ENCODE results near the gene TSG101. TPM values are rescaled to one million over a fixed set of nuclear protein-coding genes. Genes with fewer than 3 reads are reported as not detected.

The TSG101 gene
- total RNA-seq = 55.2 and 81.5 TPM in 2 replicates

GRCh38 chr11:18526521-18527296 is at the start of gene TSG101:
Gene TSG101, minus strand, starts transcription at chr11:18526942. Its CDS starts 126 bp downstream, at chr11:18526816.

GRCh38 chr11:18455686-18456372 is 70.9 kb downstream of the TSG101 start, which contains the start of gene LDHAL6A:
Gene LDHAL6A, plus strand, starts transcription at chr11:18455856. Its CDS starts 825 bp downstream, at chr11:18456681.

Other genes with a start within 250 kb of the TSG101 start
- 61.0 and 90.2 TPM in 2 replicates for gene HPS5, start 204.8 kb downstream of the TSG101 start, total RNA-seq
- 62.7 and 95.8 TPM in 2 replicates for gene GTF2H1, start 204.4 kb downstream of the TSG101 start, total RNA-seq
- 1,407 and 2,140 TPM in 2 replicates for gene LDHA, start 132.4 kb downstream of the TSG101 start, total RNA-seq
- under 0.01 TPM in 2 replicates for gene LDHC, start 114.6 kb downstream of the TSG101 start, total RNA-seq
- gene LDHAL6A, start 71.1 kb downstream of the TSG101 start, total RNA-seq = not detected in 2 replicates
- gene UEVLD, start 61.8 kb upstream of the TSG101 start, total RNA-seq = 28.4 and 29.3 TPM in 2 replicates
- gene MISFA, start 72.8 kb upstream of the TSG101 start, total RNA-seq = 0.19 and 2.0 TPM in 2 replicates
- gene SPTY2D1, start 107.4 kb upstream of the TSG101 start, total RNA-seq = 16.1 and 24.7 TPM in 2 replicates
- 0.38 and 0.56 TPM in 2 replicates for gene TMEM86A, start 171.8 kb upstream of the TSG101 start, total RNA-seq
- under 0.01 TPM in 2 replicates for gene IGSF22, start 199.2 kb upstream of the TSG101 start, total RNA-seq

Measured in regular cardiac myocyte (primary cell).